C4-2B (cell line): ENCODE data around the gene HIRA.

Source experiments
- ZFX ChIP-seq: fragments of 450-650 bp; IDR thresholded peaks from 2 replicates; pipeline ENCODE4 v1.6.1; 2017
- TF ChIP-seq, protein P1 (sequence below): fragments of 450-650 bp; conservative IDR thresholded peaks from 2 replicates; pipeline ENCODE4 v1.5.1; 2017; ENCODE audit warnings: mild to moderate bottlenecking

DNA sequence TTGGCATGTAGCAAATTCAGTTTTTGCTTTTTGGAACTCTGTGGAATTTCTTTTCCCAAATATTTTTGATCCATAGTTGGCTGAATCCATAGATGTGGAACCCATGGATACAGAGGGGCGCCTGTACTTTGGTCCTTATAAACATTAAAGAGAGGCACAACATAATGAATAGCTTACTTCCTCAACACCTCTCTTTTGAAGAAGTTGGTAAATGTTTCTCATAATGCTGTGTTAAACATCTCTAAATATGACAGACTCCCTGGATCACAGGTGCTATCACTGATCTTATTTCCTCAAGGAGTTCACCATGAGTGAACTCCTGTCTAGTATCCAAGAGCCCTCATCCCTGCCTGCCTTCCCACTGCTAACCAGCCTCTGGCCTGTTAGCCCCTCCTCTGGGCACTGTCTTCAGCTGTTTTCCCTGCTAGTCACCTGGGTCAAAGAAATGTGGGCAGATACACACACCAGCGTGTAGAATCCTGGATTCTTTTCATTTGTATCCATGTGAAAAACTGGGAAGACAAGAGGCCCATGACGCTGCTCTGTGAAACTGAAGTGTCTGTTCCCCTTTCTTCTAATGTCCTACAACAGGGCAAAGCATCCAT, 63.7 kb downstream of the HIRA start:
- TF ChIP-seq, protein P1, sequence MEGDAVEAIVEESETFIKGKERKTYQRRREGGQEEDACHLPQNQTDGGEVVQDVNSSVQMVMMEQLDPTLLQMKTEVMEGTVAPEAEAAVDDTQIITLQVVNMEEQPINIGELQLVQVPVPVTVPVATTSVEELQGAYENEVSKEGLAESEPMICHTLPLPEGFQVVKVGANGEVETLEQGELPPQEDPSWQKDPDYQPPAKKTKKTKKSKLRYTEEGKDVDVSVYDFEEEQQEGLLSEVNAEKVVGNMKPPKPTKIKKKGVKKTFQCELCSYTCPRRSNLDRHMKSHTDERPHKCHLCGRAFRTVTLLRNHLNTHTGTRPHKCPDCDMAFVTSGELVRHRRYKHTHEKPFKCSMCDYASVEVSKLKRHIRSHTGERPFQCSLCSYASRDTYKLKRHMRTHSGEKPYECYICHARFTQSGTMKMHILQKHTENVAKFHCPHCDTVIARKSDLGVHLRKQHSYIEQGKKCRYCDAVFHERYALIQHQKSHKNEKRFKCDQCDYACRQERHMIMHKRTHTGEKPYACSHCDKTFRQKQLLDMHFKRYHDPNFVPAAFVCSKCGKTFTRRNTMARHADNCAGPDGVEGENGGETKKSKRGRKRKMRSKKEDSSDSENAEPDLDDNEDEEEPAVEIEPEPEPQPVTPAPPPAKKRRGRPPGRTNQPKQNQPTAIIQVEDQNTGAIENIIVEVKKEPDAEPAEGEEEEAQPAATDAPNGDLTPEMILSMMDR, result no peak
- TF ChIP-seq ZFX, result no peak
